HG03565 (cell line): Measurements from ENCODE around the gene ANKK1.

Source experiments
- ATAC-seq: cut with Tn5 transposase; IDR thresholded peaks from one replicate; pipeline ENCODE4 v1.9.1; 2021; ENCODE audit warnings: mild to moderate bottlenecking, moderate library complexity; ENCODE audit not compliant: unreplicated experiment

ANKK1 gene

GRCh38 chr11:113407163-113407562 lies 19.6 kb downstream of the ANKK1 start:
- no peak for ATAC-seq

GRCh38 chr11:113408206-113408605 lies 20.6 kb downstream of the ANKK1 start:
- ATAC-seq = no peak

DNA sequence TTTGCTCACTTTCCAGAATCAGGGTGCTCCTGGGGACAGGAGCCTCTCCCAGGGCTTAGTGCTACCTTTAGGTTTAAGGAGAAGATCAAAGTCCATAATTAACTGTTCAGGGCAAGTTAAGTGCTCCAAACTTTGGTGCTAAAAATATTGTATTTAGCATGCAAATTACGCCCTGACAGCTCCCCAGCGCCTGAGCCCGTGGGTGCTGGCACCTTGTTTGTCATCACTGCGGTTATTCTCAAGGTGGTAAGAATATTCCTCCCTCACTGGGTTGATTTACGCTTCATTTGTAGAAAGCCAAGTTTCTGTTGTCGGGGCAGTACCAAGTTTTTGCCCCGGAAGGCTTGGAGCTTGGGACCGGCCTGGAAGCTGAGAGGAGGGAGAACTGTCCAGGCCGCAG lies 21.3 kb downstream of the ANKK1 start:
- ATAC-seq = no peak

GRCh38 chr11:113409526-113409925 lies 21.9 kb downstream of the ANKK1 start:
- no peak for ATAC-seq

GRCh38 chr11:113410414-113411135 lies 23.0 kb downstream of the ANKK1 start:
- no peak for ATAC-seq

- no peak for ATAC-seq
These were observed 24.0 kb downstream of the ANKK1 start for GRCh38 chr11:113411536-113411935.

DNA sequence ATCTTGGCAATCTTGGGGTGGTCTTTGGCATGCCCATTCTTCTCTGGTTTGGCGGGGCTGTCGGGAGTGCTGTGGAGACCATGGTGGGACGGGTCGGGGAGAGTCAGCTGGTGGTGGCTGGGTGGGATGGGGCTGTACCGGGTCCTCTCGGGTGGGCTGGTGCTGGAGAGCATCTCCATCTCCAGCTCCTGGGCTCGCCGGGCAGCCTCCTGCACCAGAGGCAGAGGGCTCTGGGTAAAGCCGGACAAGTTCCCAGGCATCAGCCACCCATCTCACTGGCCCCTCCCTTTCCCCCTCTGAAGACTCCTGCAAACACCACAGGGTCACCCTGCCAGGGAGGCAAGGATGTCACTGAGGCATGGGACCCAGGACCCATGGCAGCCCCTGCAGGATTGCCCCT lies 25.1 kb downstream of the ANKK1 start:
- ATAC-seq = no peak

DNA sequence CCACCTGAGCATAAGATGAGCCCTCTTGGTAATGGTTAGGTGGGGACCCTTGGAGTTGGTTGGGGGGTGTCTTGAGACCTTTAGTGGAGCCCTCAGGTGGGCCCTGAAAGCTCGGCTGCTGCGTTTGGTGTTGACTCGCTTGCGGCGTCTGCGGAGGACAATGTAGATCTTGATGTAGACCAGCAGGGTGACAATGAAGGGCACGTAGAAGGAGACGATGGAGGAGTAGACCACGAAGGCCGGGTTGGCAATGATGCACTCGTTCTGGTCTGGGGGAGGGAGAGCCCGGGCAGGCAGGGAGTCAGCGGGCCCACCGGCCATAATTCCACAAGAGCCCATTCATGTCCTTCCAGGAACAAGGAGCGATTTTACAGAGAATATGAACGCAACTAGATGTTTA lies 27.8 kb downstream of the ANKK1 start:
- no peak for ATAC-seq

- peak; percentile 60 for ATAC-seq
These were observed 29.8 kb downstream of the ANKK1 start for GRCh38 chr11:113417428-113417827.

- ATAC-seq = no peak
These were observed 31.9 kb downstream of the ANKK1 start for GRCh38 chr11:113419454-113420003.

- no peak for ATAC-seq
These were observed 33.2 kb downstream of the ANKK1 start for GRCh38 chr11:113420808-113421207.

DNA sequence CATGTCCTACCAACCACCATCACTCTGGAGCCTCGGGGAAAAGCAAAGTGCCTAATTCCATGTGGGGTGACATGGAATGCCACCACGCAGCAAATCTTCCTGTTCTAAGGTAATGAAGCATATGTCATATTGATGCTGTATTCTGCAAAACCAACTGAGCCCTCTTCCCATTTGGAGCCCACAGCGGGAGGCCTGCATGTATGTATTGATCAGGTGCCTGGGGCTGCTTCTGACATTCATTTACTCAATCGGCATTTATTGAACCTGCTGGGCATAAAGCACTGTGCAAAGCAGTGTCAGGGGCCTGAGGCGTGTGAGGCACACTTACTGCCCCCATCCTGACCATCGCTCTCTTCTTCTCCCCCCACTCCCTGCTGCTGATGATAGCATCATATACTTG lies 39.1 kb downstream of the ANKK1 start:
- no peak for ATAC-seq

GRCh38 chr11:113431746-113432145 lies 44.2 kb downstream of the ANKK1 start:
- ATAC-seq = no peak

DNA sequence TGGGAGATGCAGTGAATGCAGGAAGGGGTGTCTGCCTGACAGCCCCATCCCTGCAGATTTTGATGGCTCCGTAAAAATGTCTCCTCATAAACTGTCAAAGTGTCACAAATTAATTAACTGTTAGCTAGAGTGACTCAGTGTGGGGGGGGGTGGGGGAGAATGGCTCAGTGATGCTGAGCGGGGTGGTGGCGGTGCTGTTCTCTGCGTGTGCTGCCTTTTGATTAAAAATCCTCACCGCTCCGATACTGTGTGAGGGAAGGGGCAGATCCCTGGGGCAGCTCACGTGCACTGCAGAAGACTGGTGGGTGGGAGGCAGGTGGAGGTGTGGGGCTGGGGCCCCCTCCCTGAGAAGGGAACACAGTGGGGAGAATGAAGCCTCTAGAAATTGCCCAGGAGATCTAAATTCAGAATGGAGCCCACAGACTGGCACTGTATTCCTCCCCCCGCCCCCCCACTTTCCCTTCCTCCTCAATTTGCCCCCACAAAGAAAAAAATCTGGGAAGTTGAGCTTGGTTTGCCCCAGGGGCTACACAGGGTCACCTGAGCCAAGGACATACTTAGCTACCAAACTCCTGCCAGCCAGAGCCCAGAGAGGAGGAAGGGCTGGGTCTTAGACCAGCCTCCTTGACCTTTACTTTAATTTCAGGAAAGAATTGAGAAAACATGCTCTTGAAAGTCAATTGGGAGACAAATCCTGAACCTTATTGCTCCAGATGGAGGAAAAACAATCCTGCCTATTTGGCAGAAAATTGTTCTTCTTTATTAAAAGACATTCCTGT lies 47.8 kb downstream of the ANKK1 start:
- no peak for ATAC-seq

GRCh38 chr11:113436672-113437252 lies 49.2 kb downstream of the ANKK1 start:
- ATAC-seq = no peak

- ATAC-seq = no peak
These were observed 53.2 kb downstream of the ANKK1 start for GRCh38 chr11:113440816-113441215.

- ATAC-seq = no peak
These were observed 57.0 kb downstream of the ANKK1 start for GRCh38 chr11:113444502-113445123.

DNA sequence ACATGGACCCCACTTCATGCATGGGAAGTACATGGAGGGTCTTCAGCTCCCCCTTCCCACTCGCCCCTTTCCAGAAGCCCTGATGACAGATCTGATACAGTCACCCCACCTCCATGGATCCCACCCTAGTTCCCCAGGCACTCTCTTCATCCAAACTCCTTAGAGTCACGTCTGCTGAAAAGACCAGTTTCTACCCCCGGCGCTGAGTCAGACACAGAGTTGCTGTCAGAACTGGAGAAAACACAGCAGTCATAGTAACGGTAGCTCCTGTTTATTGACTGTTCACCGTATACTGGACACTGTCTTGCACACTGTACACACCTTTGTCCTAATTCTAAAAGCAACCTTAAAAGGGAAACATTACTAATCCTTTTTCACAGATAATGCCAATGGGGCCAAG lies 58.5 kb downstream of the ANKK1 start:
- peak; percentile 72 for ATAC-seq

GRCh38 chr11:113446938-113447337 lies 59.4 kb downstream of the ANKK1 start:
- no peak for ATAC-seq

- no peak for ATAC-seq
These were observed 60.2 kb downstream of the ANKK1 start for GRCh38 chr11:113447621-113448315.

DNA sequence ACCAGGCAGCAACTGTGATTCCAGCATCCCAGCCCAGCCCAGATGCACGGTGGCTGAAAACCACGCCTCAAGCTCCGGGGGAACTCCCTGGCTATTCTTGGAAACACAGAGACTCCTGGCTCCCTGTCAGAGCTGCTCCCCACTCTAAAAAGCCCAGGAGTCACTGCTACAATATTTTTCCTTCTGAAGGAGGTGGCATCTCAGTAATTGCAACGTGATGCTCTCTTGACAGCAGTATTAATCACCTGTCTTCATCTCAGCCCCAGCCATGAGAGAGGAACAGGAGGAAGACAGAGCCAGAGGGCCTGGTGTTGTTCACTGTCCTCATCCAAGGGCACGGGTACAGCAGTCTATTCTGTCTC lies 60.7 kb downstream of the ANKK1 start:
- ATAC-seq = no peak
